GM19463 (cell line): ENCODE measurements around the gene KBTBD12.
"Not testable (repeated sequence)": the region's sequence is repeated elsewhere in the genome, so short reads cannot be mapped to it uniquely, and the experiment has no call there.

Source experiments
- ATAC-seq: cut with Tn5 transposase; IDR thresholded peaks from one replicate; pipeline ENCODE4 v1.9.1; 2021; ENCODE audit warnings: mild to moderate bottlenecking, moderate library complexity; ENCODE audit not compliant: unreplicated experiment

The KBTBD12 gene

GRCh38 chr3:127915115-127915936 lies at the start of gene KBTBD12:
TSS of gene KBTBD12 (plus strand) at chr3:127915232. CDS start at chr3:127923062, 7,830 bp downstream.
- no peak for ATAC-seq

- ATAC-seq = no peak
These were observed 49.1 kb upstream of the KBTBD12 start for GRCh38 chr3:127865941-127866340.

- ATAC-seq = no peak
These were observed 47.6 kb upstream of the KBTBD12 start for GRCh38 chr3:127867412-127867811.

- no peak for ATAC-seq
These were observed 47.0 kb upstream of the KBTBD12 start for GRCh38 chr3:127867986-127868385.

- ATAC-seq = no peak
These were observed 44.9 kb upstream of the KBTBD12 start for GRCh38 chr3:127870156-127870555.

GRCh38 chr3:127874097-127874496 lies 40.9 kb upstream of the KBTBD12 start:
- ATAC-seq = not testable (repeated sequence)

GRCh38 chr3:127881586-127881985 lies 33.4 kb upstream of the KBTBD12 start:
- no peak for ATAC-seq

GRCh38 chr3:127884041-127884440 lies 31.0 kb upstream of the KBTBD12 start:
- ATAC-seq = no peak

GRCh38 chr3:127886231-127886955 lies 28.6 kb upstream of the KBTBD12 start:
- ATAC-seq = no peak

GRCh38 chr3:127886956-127887231 lies 28.1 kb upstream of the KBTBD12 start:
- ATAC-seq = no peak

- ATAC-seq = no peak
These were observed 27.7 kb upstream of the KBTBD12 start for GRCh38 chr3:127887321-127887720.

- ATAC-seq = no peak
These were observed 26.9 kb upstream of the KBTBD12 start for GRCh38 chr3:127888156-127888555.

GRCh38 chr3:127888564-127889107 lies 26.4 kb upstream of the KBTBD12 start:
- ATAC-seq = no peak

- no peak for ATAC-seq
These were observed 25.6 kb upstream of the KBTBD12 start for GRCh38 chr3:127889461-127889863.

- ATAC-seq = no peak
These were observed 24.9 kb upstream of the KBTBD12 start for GRCh38 chr3:127889976-127890650.

GRCh38 chr3:127890651-127891290 lies 24.3 kb upstream of the KBTBD12 start:
- not testable (repeated sequence) for ATAC-seq

GRCh38 chr3:127894481-127894880 lies 20.6 kb upstream of the KBTBD12 start:
- no peak for ATAC-seq

- no peak for ATAC-seq
These were observed 15.8 kb upstream of the KBTBD12 start for GRCh38 chr3:127899200-127899599.

GRCh38 chr3:127899766-127900165 lies 15.3 kb upstream of the KBTBD12 start:
- no peak for ATAC-seq

- no peak for ATAC-seq
These were observed 14.5 kb upstream of the KBTBD12 start for GRCh38 chr3:127900536-127900935.

GRCh38 chr3:127902486-127902885 lies 12.5 kb upstream of the KBTBD12 start:
- ATAC-seq = no peak
